Fibroblast of pulmonary artery (primary cell): ENCODE results near the gene POLD4.

Experiments used
- DNase-seq: peaks from one replicate; pipeline ENCODE4 v3.0.0-alpha.2; 2010; ENCODE audit warnings: low read depth
- H3K4me3 ChIP-seq: replicated peaks from 2 replicates; pipeline ENCODE4 v1.5.1; 2011; ENCODE audit warnings: low read depth, mild to moderate bottlenecking, control low read depth, low read length, moderate library complexity
- TF ChIP-seq, protein P1 (sequence below): IDR thresholded peaks from 2 replicates; pipeline ENCODE4 v1.5.1; 2011; ENCODE audit warnings: mild to moderate bottlenecking, control low read depth, low read length, inconsistent platforms; ENCODE audit errors: missing control alignments

Gene POLD4

DNA sequence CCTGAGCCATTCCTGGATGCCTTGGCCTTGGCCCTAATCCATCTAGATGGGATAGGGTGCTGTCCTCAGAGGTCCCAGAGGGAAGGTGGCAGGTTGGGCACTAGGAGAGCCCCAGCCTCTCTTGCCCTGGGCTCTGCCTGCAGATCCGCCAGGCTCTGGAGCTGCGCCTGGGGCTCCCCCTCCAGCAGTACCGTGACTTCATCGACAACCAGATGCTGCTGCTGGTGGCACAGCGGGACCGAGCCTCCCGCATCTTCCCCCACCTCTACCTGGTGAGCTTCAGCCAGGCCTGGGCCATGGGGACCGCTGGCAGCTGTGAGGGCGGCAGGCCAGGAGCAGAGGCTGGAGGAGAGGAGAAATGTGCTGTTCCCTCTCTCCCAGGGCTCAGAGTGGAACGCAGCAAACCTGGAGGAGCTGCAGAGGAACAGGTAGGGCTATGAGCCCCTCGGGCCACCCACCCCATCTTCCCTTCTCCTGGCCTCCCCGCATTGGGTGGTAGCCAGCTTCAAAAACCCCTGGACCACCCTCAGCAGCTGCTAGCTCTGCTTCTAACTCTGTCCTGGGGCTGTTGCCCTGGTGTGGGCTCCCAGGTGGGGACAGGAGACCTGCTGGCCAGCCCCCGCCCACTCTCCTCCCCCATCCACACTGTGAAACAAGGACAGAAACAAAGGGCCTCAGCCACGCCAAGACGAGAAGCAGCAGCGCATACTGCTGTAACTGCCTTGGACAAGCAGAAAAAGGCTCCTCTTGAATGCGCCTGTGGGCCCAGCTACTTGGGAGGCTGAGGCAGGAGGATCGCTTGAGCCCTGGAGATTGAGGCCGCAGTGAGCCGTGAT is 45.1 kb downstream of the POLD4 start:
- TF ChIP-seq, protein P1, sequence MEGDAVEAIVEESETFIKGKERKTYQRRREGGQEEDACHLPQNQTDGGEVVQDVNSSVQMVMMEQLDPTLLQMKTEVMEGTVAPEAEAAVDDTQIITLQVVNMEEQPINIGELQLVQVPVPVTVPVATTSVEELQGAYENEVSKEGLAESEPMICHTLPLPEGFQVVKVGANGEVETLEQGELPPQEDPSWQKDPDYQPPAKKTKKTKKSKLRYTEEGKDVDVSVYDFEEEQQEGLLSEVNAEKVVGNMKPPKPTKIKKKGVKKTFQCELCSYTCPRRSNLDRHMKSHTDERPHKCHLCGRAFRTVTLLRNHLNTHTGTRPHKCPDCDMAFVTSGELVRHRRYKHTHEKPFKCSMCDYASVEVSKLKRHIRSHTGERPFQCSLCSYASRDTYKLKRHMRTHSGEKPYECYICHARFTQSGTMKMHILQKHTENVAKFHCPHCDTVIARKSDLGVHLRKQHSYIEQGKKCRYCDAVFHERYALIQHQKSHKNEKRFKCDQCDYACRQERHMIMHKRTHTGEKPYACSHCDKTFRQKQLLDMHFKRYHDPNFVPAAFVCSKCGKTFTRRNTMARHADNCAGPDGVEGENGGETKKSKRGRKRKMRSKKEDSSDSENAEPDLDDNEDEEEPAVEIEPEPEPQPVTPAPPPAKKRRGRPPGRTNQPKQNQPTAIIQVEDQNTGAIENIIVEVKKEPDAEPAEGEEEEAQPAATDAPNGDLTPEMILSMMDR, result no peak
- H3K4me3 ChIP-seq, result no peak overlapping the region
- DNase-seq, result no peak

DNA sequence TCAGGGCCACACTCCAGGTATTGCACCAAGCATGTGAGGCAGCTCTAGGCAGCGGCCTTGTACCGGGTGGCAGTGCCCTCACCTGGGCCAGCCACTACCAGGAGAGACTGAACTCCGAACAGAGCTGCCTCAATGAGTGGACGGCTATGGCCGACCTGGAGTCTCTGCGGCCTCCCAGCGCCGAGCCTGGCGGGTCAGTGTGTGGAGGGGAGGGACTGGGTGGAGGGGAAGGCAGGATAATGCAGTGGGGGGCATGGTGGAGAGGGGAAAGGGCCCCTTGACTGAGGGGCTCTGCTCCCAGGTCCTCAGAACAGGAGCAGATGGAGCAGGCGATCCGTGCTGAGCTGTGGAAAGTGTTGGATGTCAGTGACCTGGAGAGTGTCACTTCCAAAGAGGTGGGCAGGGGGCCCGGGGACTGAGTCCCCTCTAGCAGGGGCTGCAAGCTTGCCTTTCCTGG is 45.8 kb downstream of the POLD4 start:
- DNase-seq, result no peak
- TF ChIP-seq, protein P1, result no peak
- no peak overlapping the region for H3K4me3 ChIP-seq

DNA sequence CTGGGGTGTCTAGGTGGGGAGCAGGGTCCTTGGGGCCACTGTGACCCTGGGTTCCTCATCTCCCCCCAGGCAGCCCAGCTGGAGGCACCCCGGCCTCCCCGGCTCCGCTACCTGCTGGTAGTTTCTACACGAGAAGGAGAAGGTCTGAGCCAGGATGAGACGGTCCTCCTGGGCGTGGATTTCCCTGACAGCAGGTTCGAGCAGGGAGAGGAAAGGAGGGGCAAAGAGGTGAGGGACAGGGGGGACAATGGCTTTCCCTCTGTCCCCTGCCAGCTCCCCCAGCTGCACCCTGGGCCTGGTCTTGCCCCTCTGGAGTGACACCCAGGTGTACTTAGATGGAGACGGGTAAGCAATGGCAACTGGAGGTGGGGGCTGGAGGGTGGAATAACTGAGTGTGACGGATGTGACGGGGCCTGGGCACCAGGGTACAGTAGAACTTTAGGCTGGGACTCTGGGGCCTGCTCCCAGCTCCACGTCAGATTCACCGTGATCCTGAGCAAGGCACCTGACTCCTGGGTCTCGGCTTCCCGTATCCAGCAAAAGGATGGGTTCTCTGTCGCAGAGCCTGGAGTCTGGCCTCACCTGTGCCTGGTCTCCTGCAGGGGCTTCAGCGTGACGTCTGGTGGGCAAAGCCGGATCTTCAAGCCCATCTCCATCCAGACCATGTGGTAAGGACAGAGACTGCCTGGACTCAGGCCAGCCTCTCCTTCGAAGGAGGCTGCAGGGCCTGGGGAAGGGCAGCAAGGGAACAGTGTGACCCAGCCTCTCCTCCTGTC is 46.4 kb downstream of the POLD4 start:
- TF ChIP-seq, protein P1, result no peak
- DNase-seq, result no peak
- no peak overlapping the region for H3K4me3 ChIP-seq

DNA sequence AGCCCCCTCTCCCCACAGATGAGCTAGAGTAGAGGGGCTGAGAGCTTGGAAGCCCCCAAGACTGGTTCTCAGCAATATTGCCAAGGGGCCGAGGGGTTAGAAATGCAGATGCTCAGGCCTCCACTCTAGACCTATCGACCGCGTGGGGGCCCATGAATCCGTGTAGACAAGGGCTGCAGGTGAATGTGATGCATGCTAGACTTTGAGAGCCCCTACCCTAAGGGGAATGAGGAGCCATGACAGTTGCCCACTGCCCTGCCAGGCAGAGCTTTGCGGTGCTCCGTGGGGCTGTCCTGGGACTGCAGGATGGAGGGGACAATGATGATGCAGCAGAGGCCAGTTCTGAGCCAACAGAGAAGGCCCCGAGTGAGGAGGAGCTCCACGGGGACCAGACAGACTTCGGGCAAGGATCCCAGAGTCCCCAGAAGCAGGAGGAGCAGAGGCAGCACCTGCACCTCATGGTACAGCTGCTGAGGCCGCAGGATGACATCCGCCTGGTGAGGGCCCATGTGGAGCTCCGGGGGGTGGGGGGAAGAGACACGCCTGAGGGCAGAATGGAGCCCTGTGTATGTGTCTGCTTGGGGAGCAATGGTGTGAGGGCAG is 48.7 kb downstream of the POLD4 start:
- peak overlapping the region; percentile 70 for H3K4me3 ChIP-seq
- no peak for DNase-seq
- TF ChIP-seq, protein P1, result no peak

DNA sequence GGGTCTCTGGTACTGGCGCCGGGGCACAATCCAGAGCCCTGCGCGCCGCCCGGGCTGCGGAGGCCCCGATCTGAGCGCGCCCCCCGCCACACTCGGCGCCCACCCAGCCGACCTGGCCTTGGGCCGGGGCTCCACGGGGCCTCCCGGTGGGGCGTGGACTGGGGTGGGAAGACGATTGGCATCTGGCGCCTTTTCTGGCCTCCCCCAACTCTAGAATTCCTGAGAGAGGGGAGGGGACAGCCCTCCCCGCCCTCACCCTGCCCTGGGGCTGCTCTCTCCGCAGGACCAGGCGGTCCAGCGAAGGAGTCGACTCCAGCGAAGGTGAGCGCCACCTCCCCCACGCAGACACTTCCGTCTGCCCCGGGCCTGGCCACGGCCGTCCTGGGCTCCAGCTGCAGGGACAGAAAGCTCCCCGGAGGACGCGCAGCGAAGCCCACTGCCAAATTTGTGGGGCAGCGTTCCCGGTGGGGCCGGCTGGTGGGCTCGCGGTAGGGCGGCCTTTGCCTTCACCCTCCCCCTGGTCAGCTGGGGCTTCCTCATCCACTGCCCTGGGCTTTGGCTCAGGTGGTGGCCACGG is 49.4 kb downstream of the POLD4 start:
- TF ChIP-seq, protein P1, result no peak
- H3K4me3 ChIP-seq, result peak overlapping the region; percentile 70
- no peak for DNase-seq

DNA sequence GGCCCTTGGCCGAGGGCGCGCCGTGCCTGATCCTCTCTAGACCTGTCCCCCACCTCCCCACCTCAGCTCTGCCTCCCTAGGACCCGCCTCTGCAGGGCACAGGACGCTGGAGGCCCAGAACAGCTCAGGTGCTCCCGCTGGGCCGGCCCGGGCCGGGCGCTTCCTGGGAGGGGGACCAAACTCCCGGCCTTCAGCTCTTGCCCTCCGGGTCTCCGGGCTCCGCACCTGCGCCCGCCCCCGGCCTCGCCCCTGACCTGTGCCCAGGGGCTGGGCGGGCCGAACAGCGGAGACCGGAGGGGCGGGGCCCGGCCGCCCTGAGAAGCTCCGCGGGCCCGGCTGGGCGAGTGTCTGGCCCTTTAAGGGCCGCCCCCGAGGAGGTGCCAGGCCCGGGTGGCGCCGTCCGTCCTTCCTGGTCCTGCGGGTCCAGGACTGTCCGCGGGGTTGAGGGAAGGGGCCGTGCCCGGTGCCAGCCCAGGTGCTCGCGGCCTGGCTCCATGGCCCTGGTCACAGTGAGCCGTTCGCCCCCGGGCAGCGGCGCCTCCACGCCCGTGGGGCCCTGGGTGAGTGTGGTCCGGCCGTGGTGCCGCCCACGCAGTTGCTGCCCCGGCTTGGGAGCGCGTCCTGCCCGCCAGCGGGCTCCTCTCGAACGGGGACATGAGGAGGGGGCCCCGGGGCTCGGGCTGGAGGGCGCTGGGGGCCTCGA is 50.1 kb downstream of the POLD4 start, which contains the start of gene SSH3:
TSS of gene SSH3 (plus strand) at position 399 of the 703 bp plus-strand sequence. CDS start at position 495, 96 bp downstream.
- TF ChIP-seq, protein P1, result no peak
- DNase-seq, result peak; percentile 53

More for the DNA sequence above, 50.1 kb downstream of the POLD4 start, which contains the start of gene SSH3:
- H3K4me3 ChIP-seq, result peak within 1 kb of the TSS; percentile 70
